CD4-positive, alpha-beta T cell treated with Interleukin-4 for 1 hour (primary cell): ENCODE data around the gene EXD3.

Experiments used
- DNase-seq, 2 donors: peaks; one replicate each; pipeline ENCODE4 v3.0.0-alpha.2; 2020 to 2022

The EXD3 gene

DNA sequence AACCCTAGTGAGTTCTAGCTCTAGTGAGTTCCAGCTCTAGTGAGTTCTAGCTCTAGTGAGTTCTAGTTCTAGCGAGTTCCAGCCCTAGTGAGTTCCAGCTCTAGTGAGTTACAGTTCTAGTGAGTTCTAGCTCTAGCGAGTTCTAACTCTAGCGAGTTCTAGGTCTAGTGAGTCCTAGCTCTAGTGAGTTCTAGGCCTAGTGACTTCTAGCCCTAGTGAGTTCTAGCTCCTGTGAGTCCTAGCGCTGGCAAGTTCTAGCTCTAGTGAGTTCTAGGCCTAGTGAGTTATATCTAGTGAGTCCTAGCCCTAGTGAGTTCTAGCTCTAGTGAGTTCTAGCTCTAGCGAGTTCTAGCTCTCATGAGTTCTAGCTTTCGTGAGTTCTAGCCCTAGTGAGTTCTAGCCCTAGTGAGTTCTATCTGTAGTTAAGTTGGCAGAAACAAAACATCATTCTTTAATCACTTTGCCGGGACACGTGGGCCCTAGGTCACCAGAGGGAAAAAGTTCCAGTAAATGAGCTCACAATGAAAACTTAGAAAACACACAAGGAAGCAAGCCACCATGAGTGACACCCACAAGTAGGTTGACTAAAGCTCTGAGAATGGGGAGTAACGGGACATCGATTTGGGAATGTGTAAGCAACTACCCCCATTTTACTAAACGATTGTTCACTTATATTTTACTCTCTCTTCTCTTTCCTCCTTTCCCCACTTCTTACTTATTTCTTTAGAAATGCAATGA lies 47.5 kb downstream of the EXD3 start:
- no peak for DNase-seq

DNA sequence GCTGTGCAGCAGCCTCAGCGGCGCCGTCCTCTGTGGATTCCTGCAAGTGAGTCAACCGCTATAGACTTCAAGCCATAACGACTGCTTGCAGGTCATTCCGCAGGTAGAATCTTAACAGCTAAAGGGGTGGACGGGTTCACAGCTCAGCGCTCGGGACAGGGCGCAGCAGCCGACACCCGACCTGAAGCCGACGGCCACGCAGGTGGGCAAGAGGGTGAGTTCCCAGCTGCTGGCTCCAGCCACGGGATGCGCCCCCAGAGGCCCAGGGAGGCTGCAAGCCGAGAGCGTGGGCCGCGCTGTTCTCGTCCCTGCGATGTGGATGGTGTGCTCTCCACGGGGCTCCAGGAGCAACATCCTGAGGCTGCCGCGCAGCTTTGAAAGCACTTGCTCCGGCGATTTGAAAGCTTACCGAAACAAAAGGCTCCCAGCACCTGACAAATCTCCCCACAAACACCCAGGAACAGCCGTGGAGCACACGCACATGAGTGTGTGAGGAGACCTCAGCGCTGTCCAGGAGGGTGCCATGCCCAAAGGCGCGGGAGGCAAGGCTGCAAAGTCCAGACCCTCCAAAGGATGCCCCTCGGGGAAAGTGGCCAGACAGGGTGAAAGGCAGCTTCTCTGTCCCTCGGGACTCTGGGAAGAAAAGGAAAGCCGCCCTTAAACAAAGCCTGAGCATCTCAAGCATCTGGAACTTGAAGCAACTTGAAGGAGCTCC lies 48.7 kb downstream of the EXD3 start:
- no peak for DNase-seq

DNA sequence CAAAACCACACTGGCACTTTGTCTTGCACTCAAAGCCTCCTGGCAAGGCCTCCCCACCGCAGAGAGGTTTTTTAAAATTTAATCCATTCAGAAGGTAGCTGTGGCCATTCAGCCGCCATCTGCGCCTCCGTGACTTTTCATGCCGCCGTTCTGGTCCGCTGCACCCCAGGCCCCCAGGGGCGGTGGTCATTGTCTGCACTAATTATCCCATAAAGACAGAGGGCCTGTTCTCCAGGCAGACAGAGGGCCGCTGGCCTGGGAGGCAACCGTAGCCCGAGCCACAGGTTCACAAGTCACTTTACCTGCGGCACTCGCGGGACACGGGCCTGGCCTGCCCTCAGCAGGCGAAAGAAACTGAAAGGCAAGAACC lies 49.4 kb downstream of the EXD3 start:
- DNase-seq, result no peak

DNA sequence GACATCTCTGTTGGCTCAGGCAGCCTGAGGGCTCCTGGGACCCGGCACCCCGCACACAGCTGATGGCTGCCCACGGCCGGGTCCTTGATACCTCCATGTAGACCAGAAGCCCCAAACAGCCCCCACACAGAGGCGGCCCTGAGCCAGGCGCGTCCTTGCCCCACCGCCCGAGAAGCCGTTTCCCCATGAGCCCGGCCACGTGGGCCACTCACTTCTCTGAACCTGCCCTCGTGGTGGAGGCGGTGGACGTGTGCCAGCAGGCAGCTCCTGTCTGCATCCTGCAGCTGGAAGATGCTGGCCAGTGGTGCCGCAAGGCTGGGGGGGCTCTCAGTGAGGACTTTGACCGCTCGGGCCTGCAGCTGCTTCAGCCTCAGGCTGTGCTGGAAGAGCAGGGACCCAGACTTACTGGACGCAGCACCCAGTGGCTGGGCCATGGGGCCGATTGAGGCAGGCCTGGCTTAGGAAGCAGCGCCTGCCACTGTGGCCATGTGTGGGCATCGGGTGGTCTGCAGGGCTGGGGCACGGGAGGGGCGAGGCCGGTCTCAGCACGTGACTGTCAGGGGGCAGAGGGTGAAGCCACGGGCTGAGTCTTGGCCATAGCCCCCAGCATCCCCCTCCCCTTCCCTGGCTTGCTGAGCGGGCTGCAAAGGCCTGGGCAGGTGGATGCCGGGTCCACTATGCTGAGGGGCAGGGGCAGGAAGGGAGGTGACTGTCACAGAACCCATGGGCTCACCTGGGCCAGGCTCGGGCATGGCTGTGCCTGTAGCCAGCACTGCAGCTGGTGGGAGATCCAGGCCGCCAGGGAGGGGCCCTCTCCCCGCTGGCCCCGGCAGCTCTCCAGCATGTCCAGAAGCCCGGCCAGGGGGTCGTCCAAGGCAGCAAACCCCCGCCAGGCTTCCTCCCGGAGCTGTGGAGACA lies 50.0 kb downstream of the EXD3 start:
- DNase-seq, result no peak

DNA sequence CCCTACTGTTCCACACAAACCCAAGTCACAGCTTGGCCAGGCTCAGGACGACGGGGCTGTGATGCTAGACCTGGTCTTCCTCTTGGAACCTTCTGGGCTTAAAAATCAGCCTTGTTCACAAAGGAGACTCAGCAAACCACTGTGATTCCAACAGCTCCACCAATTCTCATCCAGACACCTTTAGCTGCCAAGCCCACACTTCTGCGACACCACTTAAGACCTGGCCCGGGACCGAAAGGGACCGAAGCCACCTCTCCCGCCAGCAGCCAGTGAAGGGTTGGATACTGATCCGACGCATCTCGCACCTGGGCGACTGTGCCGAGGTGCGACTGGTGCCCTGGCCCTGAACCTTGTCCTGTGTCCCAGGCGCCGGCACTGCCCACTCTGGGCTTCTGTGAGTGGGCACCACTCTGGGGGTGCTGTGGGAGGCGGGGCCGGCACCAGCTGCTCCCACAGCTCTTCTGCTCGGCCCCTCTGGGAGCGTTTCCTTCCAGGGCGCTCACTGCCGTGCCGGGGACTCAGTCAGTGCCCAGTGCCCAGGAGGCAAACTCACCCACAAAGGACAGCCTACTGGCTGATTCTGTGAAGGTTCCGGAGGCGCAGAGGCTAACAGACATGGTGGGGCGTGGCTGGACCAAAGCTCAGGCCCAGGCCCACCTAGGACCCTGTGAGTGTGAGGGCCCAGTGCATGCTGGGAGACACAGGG lies 50.9 kb downstream of the EXD3 start:
- no peak for DNase-seq

DNA sequence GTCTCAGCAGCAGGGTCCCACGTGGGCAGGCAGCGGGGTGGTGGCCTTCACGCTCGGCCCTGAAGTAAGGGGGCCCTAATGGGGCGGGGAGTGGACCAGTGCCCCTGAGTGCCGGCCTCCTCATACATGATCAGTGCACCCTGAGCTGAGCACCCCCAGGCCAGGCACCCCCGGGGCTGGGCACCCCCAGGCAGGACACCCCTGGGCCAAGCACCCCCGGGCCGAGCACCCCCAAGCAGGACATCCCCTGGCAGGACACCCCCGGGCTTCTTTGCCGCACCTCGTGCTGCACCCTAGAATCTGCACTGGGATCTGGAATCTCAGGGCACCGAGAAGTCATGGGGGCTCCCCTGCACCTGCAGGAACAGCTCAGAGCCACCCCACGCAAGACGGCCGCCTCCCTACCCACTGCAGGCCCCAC lies 51.4 kb downstream of the EXD3 start:
- no peak for DNase-seq

DNA sequence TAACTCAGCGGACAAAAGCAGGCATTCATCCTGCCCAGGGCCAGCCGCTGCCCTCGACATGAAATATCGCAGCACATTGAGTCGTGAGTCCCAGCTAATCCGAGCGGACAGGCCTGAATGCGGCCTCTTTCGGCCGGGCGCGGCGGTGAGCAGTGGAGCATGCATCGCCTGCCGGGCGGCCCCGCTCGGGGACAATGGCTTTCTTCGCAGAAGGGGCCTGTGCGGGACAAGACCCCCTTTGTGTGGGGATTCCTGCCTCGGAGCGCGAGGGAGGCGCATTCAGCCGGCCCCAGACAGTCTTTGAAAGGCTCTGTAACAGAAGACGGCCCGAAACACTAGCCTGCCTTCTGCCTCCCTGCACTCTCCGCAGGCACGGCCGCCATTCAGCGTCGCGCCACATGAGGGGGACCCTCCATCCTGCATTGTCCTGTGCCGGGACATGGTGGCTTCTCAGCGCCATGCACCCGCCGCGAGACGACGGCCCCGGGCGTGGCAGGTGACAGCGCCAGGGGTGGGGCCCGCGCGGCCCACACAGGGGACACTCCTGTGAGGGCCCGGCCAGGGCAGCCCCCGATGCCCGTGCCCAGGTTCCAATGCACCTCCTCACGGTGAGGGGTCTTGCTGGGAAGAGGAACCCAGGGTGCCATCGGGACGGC lies 52.0 kb downstream of the EXD3 start:
- no peak for DNase-seq

DNA sequence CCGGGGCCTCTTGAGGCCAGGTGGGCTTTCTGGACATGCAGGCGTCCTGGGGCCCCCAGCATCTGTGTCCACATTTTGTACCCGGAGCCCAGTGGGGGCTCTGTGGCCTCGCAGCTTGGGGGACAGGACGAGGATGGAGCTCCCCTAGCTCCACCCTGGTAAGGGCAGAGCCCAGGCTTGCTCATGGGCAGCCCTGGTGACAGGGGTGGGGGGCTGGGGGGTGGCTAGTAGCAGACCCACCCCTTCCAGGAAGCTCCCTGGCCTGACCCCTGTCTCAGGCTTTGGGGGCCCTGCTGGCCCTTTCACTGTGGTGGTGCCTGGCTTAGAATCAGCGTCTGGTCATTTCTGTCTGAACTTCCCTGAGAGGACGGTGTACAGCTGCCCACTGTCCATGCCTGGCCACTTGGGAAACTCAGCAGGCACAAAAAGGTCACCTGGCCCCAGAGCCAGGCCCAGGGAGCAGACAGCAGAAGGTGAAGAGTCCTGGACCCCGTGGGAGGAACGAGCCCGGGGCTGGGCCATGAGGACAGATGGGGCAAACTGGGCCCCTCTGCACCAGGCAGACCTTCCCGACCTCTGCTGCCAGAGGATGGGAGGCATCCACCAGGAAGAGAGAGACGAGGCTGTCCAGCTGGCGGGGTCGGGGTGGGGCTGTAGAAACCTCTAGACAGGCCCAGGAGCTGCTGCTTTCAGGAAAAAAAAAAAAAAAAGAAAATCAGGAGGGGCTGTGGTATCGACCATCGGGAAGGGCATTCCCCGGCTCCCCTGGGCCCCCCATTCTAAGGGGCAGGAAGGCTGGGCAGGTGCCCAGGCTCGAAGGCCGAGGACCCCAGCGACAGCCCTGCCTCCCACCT lies 52.8 kb downstream of the EXD3 start:
- no peak for DNase-seq

DNA sequence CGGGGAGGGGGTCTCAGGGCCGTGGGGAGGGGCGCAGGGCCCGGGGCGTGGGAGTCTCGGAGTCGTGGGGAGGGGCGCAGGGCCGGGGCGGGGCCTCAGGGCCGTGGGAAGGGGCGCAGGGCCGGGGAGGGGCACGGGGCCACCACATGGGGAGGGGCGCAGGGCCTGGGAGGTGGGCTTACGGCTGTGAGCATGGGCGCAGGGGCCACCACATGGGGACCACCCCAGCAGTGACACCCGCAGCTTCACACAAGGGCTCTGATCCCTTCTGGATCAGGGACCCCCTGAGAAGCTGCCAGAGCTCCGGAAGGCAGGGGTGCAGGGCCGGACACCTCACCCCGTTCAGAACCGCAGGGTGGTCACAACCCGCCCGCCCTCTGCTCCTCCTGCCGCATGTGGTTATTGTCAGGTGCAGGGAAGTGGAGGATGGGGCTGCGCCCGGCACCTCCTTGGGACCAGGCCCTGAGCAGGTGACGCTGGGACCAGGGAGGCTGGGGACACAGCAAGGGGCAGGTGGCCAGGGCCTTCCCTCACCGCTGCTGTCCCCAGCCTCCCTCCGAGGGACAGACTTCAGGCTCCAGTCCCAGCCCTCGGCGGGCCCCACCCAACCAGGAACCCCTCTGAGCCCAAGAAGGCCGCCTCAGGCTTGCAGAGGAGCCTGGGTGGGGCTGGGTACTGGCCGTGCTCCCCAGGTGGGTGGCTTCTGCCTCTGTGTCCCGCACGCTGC lies 53.7 kb downstream of the EXD3 start:
- DNase-seq, result no peak

DNA sequence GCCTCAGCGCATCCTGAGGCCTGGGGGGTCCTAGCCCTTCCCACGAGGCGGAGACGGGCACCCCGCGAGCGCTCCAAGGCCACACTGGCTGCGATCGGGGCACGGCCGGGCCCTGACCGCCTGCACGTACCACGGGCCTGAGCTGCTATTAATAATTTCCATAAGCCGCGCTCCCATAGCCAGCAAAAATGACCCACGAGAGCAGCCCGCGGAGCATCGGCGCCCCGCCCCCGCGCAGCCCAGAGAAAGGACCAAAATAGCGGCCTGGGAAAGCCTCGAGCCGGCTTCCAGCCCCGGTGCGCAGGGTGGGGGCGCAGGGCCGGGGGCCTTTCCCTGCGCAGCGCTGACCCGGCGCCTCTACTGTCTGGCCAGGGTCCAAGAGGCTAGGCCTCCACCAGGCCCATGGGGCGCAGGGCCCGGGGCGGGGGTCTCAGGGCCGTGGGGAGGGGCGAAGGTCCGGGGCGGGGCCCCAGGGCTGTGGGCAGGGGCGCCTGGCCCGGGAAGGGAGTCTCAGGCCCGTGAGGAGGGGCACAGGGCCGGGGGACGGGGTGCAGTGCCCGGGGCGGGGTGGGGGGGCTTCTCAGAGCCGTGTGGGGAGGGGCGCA lies 54.4 kb downstream of the EXD3 start:
- no peak for DNase-seq

DNA sequence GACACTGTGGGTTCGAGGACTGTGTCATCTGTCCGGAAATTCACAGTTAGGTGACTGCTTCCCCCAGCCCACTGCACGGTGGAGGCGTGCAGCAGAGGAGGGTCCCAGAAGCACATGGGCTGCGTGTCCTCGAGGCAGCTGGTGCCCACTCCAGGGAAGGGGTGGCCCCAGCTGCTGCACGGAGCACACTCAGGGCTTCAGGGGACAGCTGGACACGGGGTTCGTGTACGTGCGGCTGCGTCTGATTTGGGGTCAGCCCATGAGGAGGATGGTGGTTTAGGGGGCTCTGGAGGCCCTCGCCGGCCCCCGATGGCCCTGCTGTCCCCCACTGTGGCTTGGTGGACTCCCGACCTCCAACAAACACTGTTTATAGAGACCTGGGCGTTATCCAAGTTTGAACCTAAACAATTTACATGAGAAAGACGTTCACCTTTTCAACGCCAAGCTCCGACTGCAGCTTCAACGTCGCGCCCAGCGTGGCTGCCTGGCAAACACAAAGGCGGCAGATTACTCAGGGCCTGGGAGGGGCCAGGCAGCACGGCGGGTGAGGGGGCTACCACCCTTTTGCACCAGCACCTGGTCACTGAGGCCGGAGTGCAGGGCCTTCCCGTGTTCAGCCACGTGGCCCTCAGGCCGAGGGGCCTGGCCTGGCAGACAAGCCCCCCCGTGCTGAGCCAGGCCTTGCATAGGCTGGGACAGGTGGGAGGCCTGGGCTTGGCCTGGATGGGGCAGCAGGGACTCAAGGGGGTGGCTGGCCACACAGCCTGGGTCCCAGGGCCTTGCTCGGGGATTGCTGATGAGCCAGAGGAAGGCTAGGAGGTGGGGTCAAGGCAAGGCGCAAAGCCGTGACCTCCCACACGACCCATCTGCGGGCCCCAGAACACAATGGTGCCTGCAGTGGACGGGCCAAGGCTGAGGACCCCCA lies 55.2 kb downstream of the EXD3 start:
- DNase-seq, result no peak

DNA sequence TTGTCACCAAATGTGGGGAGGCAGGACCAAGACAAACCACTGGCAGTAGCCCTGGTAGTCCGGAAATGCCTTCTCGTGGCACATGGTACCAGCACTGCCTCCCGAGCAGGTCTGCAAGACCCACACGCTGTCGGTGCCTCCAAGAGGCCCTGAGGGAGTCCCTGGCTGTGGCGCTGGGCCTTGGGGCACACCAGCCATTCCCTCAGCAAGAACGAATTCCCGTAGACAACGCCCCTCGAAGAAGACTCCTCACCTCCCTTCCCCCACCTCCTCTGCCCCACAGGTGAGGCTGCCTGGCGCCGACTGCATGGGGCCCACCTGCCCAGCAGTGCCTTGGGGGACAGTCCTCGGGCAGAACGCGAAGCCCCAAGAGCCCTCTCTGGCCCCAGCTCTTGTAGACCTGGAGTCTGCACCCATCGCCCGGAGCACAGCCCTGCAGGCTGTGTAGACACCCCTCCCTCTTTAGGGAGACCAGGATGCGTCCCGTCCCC lies 56.0 kb downstream of the EXD3 start:
- no peak for DNase-seq

DNA sequence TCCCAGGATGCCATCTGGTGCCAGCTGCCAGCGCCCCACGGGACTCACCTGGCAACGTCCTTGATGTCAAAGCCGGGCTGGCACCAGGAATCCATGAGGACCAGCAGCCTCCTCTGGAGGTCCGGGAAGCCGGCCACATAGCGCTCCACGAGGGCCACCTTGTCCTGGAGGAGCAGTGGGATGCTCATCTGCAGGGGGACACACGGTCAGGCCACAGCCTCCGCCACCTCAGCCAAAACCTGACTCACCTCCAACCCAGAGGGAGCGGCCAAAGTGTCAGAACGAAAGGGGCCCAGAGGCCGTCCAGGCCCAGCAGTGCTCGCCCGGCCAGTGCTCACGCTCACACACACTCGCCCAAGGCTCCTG lies 56.5 kb downstream of the EXD3 start:
- no peak for DNase-seq

DNA sequence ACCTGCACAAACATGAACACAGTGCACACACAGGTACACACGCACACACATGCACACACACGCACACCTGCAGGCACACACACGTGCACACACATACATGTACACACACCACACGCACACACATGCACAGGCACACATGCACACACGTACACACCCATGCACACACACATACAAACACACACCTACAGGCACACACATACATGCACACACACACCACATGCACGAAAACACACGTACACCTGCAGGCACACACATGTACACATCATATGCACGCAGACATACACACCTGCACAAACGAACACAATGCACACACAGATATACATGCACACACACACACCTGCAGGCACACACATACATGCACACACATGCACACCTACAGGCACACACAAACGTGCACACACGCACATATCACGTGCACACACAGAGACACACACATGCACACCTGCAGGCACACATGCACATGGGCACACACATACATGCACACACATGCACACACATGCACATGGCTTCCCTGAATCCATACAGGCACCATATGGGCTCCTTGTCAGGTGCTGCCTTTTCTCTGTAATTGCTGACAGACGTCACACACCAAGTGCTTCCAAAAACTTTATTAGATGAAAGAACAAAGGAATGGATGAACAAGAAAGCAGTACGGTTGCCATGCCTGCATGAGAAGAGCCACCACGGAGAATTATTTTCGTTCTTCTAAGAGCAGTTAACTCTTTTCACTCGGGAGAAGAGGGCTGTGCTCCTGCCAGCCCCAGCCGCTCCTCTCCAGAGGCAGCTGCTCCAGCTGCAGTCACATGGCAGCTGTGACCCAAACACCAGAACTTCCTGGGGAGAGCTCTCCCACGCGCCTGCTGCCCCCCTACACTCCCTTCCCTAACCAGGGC lies 57.2 kb downstream of the EXD3 start:
- DNase-seq, result no peak

DNA sequence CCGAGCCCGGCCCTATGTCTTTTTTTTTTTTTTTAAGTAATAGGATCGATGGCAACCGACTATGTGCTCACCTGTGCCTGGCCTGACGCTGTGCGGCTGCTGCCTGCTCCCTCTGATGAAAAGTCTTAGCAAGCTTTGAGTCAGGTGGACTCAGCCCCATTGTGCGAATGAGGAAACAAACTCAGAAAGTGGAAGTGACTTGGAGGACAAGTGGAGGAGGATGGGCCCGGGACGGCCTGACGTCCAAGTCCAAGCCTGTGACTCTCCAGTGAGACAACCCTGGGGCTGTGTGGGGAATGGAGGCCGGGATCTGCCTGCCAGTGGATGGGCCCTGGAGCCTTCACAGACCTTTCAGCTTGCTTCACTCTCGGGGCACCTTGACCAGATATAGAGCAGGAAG lies 57.9 kb downstream of the EXD3 start:
- no peak for DNase-seq

DNA sequence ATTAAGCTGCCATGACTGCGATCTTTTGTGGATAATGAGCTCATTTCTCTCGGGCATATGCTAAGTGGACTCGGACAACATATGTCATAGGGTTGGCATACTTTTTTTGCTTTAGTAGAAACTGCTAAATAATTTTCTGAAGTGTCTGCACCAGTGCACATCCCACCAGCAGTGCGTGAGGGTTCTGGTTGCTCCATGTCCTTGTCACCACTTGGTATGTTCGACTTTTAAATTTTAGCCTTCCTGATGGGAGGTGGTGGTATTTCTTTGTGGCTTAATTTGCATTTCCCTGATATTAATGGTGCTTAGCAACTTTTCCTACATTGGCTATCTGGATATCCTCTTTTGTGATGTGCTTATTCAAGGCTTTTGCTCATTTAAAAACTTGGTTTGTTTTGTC lies 63.1 kb downstream of the EXD3 start:
- no peak for DNase-seq

DNA sequence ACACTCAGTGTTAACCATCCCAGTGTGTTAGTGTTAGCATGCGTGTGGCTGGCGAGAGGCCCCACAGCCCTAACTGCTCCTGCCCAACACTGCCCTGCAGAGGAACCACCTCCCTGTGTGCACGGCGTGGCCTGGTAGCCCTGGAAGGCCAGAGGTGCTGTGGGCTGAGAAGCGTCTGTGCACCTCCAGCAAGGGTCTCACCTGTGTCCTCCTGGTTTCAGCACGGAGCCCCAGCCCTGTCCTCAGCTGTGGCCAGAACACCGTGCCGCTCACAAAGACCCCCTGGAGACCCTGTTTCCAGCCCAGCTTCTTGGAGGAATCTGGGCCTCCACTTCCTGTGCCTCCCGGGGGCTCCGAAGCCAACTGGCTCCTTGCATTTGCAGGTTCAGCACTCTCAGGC lies 64.8 kb downstream of the EXD3 start:
- no peak for DNase-seq

DNA sequence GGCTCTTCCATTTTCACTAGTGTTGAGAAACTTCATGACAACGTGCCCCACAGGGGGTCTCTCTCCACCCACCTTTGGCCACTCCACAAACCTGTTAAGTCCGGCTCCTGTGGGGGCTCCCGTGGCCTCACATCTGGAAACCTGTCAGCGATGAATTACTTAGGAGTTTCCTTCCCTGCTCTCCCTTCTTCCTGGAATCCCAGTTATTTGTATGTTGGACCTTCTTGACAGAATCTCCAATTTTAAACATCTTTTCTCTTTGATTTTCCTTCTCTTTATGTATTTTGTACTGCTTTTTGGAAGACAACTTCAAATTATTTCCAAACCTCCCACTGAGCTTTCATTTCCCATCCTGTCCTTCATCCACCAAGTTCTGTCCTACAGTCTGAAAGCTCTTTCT lies 65.8 kb downstream of the EXD3 start:
- DNase-seq, result no peak
